HFF-Myc (cell line): ENCODE measurements around the gene PLSCR4.

ENCODE experiments used
- DNase-seq: peaks from one replicate; pipeline ENCODE4 v3.0.0-alpha.2; 2011; ENCODE audit warnings: low read depth; ENCODE audit errors: extremely low read depth
- H3K4me3 ChIP-seq: replicated peaks from 2 replicates; pipeline ENCODE4 v1.5.1; 2011; ENCODE audit warnings: low read depth, mild to moderate bottlenecking, control low read depth, low read length
- CTCF ChIP-seq: IDR thresholded peaks from 2 replicates; pipeline ENCODE4 v1.5.1; 2012; ENCODE audit warnings: mild to moderate bottlenecking, low read depth, low read length, control low read depth; ENCODE audit errors: missing control alignments

PLSCR4 gene

GRCh38 chr3:146223401-146224373 lies 27.2 kb downstream of the PLSCR4 start:
- no peak overlapping the region for H3K4me3 ChIP-seq
- no peak for TF ChIP-seq CTCF
- no peak for DNase-seq

- TF ChIP-seq CTCF: no peak
- no peak overlapping the region for H3K4me3 ChIP-seq
- DNase-seq: no peak
Observed at GRCh38 chr3:146222204-146223046, 28.5 kb downstream of the PLSCR4 start.

- DNase-seq: no peak
- no peak for TF ChIP-seq CTCF
- H3K4me3 ChIP-seq: no peak overlapping the region
Observed at GRCh38 chr3:146221276-146221675, 29.6 kb downstream of the PLSCR4 start.

- TF ChIP-seq CTCF: peak; percentile 46
- no peak for DNase-seq
- no peak overlapping the region for H3K4me3 ChIP-seq
Observed at GRCh38 chr3:146218880-146219866, 31.7 kb downstream of the PLSCR4 start.

- no peak overlapping the region for H3K4me3 ChIP-seq
- DNase-seq: no peak
- no peak for TF ChIP-seq CTCF
Observed at GRCh38 chr3:146217324-146217723, 33.6 kb downstream of the PLSCR4 start.

GRCh38 chr3:146214493-146214892 lies 36.4 kb downstream of the PLSCR4 start:
- H3K4me3 ChIP-seq: no peak overlapping the region
- DNase-seq: no peak
- no peak for TF ChIP-seq CTCF
